MCF 10A (cell line): ENCODE results near the gene ZMIZ1. TPM values are rescaled to one million over a fixed set of nuclear protein-coding genes. Genes with fewer than 3 reads are reported as not detected.

Experiments
- BruUV-seq: library from RNA; stranded (reverse); fragments of 400-500 nt; replicated peaks from 2 replicates; lab custom pipeline; 2021; lab: Mats Ljungman, UMichigan
- CTCF ChIA-PET: fragments of 300-600 bp; sonication (Branson Sonifier 250); formaldehyde crosslinking; extraction: SDS; loops from one replicate; lab custom pipeline; 2021; ENCODE audit warnings: antibody characterized with exemption, inconsistent platforms; lab: Yijun Ruan, JAX
- POLR2A ChIA-PET: fragments of 300-600, 350-650 bp; sonication (Branson Sonifier 250); formaldehyde crosslinking; extraction: SDS; loops from one replicate; lab custom pipeline; 2020; ENCODE audit warnings: antibody characterized with exemption, inconsistent platforms; lab: Yijun Ruan, JAX
- DNase-seq: peaks from one replicate; pipeline ENCODE4 v3.0.0-alpha.2; 2018; ENCODE audit not compliant: unreplicated experiment
- H3K27ac Mint-ChIP-seq: one replicate; pipeline ENCODE4 v1.8.0; 2022; ENCODE audit warnings: mild to moderate bottlenecking, low read depth, mixed read lengths; ENCODE audit not compliant: unreplicated experiment
- H3K27me3 Mint-ChIP-seq: one replicate; pipeline ENCODE4 v1.8.0; 2022; ENCODE audit warnings: mixed read lengths; ENCODE audit not compliant: insufficient read depth, unreplicated experiment
- H3K36me3 Mint-ChIP-seq: one replicate; pipeline ENCODE4 v1.8.0; 2022; ENCODE audit warnings: mild to moderate bottlenecking, moderate library complexity, mixed read lengths; ENCODE audit not compliant: insufficient read depth, unreplicated experiment
- H3K4me1 Mint-ChIP-seq: one replicate; pipeline ENCODE4 v1.8.0; 2022; ENCODE audit warnings: mixed read lengths; ENCODE audit not compliant: insufficient read depth, unreplicated experiment
- H3K4me3 Mint-ChIP-seq: one replicate; pipeline ENCODE4 v1.8.0; 2022; ENCODE audit warnings: mild to moderate bottlenecking, moderate library complexity, mixed read lengths; ENCODE audit not compliant: unreplicated experiment
- H3K9me3 Mint-ChIP-seq: one replicate; pipeline ENCODE4 v1.8.0; 2022; ENCODE audit warnings: mixed read lengths; ENCODE audit not compliant: unreplicated experiment
- intact Hi-C: fragments of 100-400 bp; cut with micrococcal nuclease; formaldehyde crosslinking; loops from 2 replicates; pipeline ENCODE4 v1.14.1; 2022
- total RNA-seq: library from RNA; stranded (reverse); gene quantifications from 2 replicates; pipeline ENCODE4 v1.2.3, GENCODE V29; 2022
- TF ChIP-seq, protein P1 (sequence below): fragments of 200-600 bp; IDR thresholded peaks from one replicate; pipeline ENCODE4 v1.8.0; 2022; ENCODE audit warnings: antibody characterized with exemption, mild to moderate bottlenecking; ENCODE audit not compliant: unreplicated experiment

Gene ZMIZ1
- total RNA-seq, 1 experiment from 2014 or later = 15.5 TPM

DNA sequence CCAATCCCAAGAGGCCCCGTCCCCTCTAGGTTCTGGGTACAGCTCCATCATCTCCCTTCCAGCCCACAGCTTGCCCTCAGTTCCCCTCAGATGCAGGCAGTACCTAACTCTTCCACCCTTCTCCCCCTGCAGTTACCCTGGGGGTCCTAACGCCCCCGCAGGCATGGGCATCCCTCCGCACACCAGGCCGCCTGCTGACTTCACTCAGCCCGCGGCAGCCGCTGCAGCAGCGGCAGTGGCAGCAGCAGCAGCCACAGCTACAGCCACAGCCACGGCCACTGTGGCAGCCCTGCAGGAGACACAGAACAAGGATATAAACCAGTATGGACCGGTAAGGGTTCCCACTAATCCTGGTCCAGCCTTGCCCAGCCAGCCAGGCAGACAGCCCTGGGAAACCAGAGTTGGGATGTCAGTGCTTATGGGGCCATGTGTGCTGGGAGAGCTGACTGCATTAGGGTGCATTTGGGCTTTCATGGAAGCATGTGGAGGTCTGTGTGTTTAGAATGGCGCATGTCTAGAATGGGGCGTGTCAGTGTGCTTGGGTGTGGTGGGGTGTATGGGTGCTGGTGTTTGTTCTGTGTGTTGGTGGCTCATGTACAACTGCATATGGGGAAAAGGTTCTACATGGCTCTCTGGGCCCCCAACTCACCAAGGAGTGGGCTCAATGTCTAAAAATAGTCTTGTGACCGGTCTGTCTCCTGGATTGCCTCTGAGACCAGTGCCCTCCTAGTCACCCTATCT lies 223.4 kb downstream of the ZMIZ1 start:
- DNase-seq = no peak
- ChIA-PET CTCF (interaction anchor here (0.6 to 0.8 kb wide), 2 partner anchors 10 to 53 kb away, joined by 3 read pairs; no protein-coding TSS in a partner anchor), POLR2A (no interaction called here)
- H3K36me3 Mint-ChIP-seq = peaks cover 17% of the 10 kb centered on the region
- H3K27ac Mint-ChIP-seq = no peak overlapping the region
- BruUV-seq = no TSS peak
- H3K27me3 Mint-ChIP-seq = no peaks in the 10 kb centered on the region
- no peaks in the 10 kb centered on the region for H3K9me3 Mint-ChIP-seq
- TF ChIP-seq, protein P1, sequence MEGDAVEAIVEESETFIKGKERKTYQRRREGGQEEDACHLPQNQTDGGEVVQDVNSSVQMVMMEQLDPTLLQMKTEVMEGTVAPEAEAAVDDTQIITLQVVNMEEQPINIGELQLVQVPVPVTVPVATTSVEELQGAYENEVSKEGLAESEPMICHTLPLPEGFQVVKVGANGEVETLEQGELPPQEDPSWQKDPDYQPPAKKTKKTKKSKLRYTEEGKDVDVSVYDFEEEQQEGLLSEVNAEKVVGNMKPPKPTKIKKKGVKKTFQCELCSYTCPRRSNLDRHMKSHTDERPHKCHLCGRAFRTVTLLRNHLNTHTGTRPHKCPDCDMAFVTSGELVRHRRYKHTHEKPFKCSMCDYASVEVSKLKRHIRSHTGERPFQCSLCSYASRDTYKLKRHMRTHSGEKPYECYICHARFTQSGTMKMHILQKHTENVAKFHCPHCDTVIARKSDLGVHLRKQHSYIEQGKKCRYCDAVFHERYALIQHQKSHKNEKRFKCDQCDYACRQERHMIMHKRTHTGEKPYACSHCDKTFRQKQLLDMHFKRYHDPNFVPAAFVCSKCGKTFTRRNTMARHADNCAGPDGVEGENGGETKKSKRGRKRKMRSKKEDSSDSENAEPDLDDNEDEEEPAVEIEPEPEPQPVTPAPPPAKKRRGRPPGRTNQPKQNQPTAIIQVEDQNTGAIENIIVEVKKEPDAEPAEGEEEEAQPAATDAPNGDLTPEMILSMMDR = no peak
- intact Hi-C loops = no loop called here
- no peak overlapping the region for H3K4me3 Mint-ChIP-seq
- peaks cover 13% of the 10 kb centered on the region for H3K4me1 Mint-ChIP-seq

DNA sequence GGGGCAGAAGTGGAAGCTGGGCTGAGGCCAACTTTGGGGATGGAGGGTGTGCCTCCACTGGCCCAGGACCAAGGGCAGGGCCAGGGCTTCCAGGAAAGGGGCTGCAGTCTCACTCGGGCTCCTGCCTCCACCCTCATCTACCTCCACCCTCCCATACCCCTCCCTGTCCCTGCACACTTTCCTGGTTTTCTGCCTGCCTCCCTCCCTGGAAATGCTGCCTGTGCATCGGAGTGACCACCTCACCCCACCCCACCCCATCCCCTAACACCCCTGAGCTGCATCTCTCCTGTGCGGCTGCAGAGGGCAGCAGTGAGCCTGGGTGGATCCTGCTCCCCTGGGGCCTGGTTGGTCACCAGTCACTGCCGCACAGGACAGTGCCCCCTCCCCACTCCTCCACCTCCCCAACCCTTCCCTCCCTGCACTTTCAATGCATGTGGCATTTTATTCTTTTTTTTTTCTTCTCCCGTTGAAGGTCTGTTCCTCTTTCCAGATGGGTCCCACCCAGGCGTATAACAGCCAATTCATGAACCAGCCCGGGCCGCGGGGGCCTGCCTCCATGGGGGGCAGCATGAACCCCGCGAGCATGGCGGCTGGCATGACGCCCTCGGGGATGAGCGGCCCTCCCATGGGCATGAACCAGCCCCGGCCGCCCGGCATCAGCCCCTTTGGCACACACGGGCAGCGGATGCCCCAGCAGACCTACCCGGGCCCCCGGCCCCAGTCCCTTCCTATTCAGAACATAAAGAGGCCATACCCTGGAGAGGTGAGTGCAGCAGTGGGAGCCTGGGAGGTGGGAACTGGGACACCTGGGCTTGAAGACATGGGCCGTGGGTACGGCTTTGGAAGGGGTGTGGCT lies 224.4 kb downstream of the ZMIZ1 start:
- no peaks in the 10 kb centered on the region for H3K27me3 Mint-ChIP-seq
- H3K36me3 Mint-ChIP-seq = peaks cover 16% of the 10 kb centered on the region
- TF ChIP-seq, protein P1 = peak; percentile 47
- POLR2A ChIA-PET = no interaction called here
- CTCF ChIA-PET = interaction anchor here (0.7 kb wide), 1 partner anchor 11 kb away, joined by 4 read pairs; no protein-coding TSS in a partner anchor
- peak; percentile 29 for DNase-seq
- intact Hi-C loops = loop anchor here (1.0 kb wide), 1 partner anchor 54 kb away; the partner anchor contains the start of gene PPIF
- BruUV-seq = no TSS peak
- H3K9me3 Mint-ChIP-seq = no peaks in the 10 kb centered on the region
- H3K4me1 Mint-ChIP-seq = peaks cover 13% of the 10 kb centered on the region
- no peak overlapping the region for H3K4me3 Mint-ChIP-seq
- H3K27ac Mint-ChIP-seq = no peak overlapping the region

DNA sequence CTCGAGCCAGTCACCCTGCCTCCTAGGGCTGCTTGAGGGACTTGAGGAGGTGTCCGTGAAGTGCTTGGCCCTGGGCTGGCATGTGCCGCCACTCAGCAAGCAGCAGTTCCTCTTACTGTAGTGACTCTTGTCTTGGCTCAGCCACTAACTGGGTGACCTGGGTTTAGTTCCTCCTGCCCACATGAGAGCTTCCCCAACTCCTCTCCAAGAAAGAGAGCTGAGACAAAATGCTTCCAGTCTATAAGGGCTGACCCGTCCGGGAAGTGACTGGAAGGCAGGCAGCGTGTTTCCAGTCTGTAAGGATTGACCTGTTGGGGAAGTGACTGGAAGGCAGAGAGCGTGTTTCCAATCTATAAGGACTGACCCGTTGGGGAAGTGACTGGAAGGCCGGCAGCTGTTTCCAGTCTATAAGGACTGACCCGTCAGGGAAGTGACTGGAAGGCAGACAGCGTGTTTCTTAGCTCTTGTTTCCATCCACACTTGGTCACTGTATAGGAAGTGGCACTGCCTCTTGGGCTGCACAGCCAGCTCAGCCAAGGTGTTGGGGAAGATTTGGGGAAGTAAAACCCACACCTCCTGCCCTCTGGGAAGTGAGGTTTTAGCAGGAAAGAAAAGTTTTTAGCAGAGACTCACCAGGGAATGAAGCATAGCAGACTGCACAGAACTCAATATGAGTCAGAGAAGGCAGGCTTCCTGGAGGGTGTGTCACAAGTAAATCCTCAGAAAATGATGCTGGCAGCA lies 225.2 kb downstream of the ZMIZ1 start:
- peak; percentile 27 for DNase-seq
- Mint-ChIP-seq H3K27me3 (no peaks in the 10 kb centered on the region), H3K4me1 (peaks cover 19% of the 10 kb centered on the region), H3K9me3 (no peaks in the 10 kb centered on the region), H3K27ac (no peak overlapping the region), H3K36me3 (peaks cover 16% of the 10 kb centered on the region), H3K4me3 (no peak overlapping the region)
- no TSS peak for BruUV-seq
- POLR2A ChIA-PET = interaction anchor here (0.6 kb wide), 1 partner anchor 27 kb away, joined by 3 read pairs; no protein-coding TSS in a partner anchor
- CTCF ChIA-PET = interaction anchor here (0.7 kb wide), 1 partner anchor 12 kb away, joined by 4 read pairs; no protein-coding TSS in a partner anchor
- intact Hi-C loops = loop anchor here (1.0 kb wide), 1 partner anchor 53 kb away; the partner anchor contains the start of gene PPIF
- TF ChIP-seq, protein P1 = no peak
